Vagina (tissue), 2 donors: ENCODE measurements around the gene UCN.

Experiments
- POLR2A ChIP-seq, 2 donors: fragments of 450-650 bp; IDR thresholded peaks; one replicate each; pipeline ENCODE4 v1.6.1; 2017; ENCODE audit warnings: antibody characterized with exemption in 2 of 2, mild to moderate bottlenecking in 2 of 2, moderate library complexity in 2 of 2
- POLR2AphosphoS5 ChIP-seq, 2 donors: sonication (generic); formaldehyde crosslinking; IDR thresholded peaks; one replicate each; pipeline ENCODE4 v1.9.0; 2017; ENCODE audit warnings: antibody characterized with exemption in 2 of 2, mild to moderate bottlenecking in 2 of 2, low read depth in 1 of 2; ENCODE audit not compliant: insufficient read depth in 1 of 2
- TF ChIP-seq, protein P1 (sequence below), 3 experiments: fragments of 450-650 bp in 2 of 3; fragments of 200-600 bp in 1 of 3; sonication (generic) in 1 of 3; IDR thresholded peaks; one replicate each; pipeline ENCODE4 v1.5.1; 2017 to 2019; ENCODE audit warnings: antibody characterized with exemption in 3 of 3, mild to moderate bottlenecking in 2 of 3, moderate library complexity in 2 of 3

DNA sequence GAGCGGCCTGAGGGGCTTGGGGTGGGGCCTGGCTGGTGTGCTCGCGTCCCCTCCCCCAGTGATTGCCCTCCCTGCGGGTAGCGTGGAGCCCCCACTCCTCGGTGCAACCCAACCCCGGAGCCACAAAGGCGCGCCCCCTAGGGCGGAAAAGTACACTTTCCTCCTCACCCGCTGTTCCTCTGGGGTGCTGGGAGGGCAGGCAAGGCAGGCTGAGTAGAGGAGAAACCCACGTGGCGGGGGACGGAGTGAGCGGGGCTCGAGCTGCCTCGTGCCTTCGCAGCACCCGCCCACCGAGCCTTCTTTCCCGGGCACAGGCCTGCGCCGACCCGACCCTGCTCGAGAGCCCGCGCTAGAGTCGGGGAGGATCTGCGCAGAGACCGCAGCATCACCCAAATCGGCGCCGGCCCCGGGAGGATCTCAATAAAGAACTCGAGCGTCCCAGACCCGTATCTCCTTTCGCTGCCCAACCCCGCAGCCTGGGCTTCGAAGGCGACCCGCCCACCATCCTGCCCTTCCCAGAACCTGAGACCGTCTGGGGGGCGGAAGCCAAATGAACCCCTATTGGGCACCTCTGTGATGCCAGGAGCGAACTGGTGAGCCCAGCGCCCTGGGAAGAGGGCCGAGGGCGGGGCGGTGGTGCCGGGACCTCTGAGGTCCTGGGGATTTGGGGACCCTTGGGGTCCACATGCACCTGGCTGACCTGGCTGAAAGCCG, 1.5 kb downstream of the UCN start:
- TF ChIP-seq, protein P1, sequence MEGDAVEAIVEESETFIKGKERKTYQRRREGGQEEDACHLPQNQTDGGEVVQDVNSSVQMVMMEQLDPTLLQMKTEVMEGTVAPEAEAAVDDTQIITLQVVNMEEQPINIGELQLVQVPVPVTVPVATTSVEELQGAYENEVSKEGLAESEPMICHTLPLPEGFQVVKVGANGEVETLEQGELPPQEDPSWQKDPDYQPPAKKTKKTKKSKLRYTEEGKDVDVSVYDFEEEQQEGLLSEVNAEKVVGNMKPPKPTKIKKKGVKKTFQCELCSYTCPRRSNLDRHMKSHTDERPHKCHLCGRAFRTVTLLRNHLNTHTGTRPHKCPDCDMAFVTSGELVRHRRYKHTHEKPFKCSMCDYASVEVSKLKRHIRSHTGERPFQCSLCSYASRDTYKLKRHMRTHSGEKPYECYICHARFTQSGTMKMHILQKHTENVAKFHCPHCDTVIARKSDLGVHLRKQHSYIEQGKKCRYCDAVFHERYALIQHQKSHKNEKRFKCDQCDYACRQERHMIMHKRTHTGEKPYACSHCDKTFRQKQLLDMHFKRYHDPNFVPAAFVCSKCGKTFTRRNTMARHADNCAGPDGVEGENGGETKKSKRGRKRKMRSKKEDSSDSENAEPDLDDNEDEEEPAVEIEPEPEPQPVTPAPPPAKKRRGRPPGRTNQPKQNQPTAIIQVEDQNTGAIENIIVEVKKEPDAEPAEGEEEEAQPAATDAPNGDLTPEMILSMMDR (IDR thresholded peaks at IDR 0.05) = no peak
- TF ChIP-seq POLR2AphosphoS5 (IDR thresholded peaks at IDR 0.05; ENCODE audit: insufficient read depth in 1 of 2, low read depth in 1 of 2) = no peak
- no peak for TF ChIP-seq POLR2A (IDR thresholded peaks at IDR 0.05)
